A673 (cell line): Measurements from ENCODE around the gene GRWD1. TPM values are rescaled to one million over a fixed set of nuclear protein-coding genes. Genes with fewer than 3 reads are reported as not detected.

ENCODE experiments used
- BruUV-seq: library from RNA; stranded (reverse); fragments of 400-500 nt; replicated peaks from 2 replicates; lab custom pipeline; 2021; lab: Mats Ljungman, UMichigan
- CTCF ChIA-PET: fragments of 300-600 bp; sonication (Branson Sonifier 250); formaldehyde crosslinking; loops from one replicate; lab custom pipeline; 2022; ENCODE audit warnings: antibody characterized with exemption; lab: Charles Lee
- POLR2A ChIA-PET: fragments of 300-600 bp; sonication (Branson Sonifier 250); formaldehyde crosslinking; loops from one replicate; lab custom pipeline; 2022; ENCODE audit warnings: antibody characterized with exemption; ENCODE audit not compliant: low non-redundant PET; lab: Charles Lee
- DNase-seq: peaks from one replicate; pipeline ENCODE4 v3.0.0-alpha.2; 2015; ENCODE audit warnings: low spot score
- H3K27ac ChIP-seq: fragments of 200-600 bp; sonication (generic); 2 replicates; pipeline ENCODE4 v1.5.1; 2016; ENCODE audit warnings: mixed run types, low read depth, mild to moderate bottlenecking, mixed read lengths, antibody characterized with exemption, low read length; ENCODE audit not compliant: poor library complexity, severe bottlenecking
- H3K27me3 ChIP-seq: fragments of 200-600 bp; sonication (generic); replicated peaks from 2 replicates; pipeline ENCODE4 v1.6.1; 2017; ENCODE audit warnings: mixed run types, low read depth, mild to moderate bottlenecking, mixed read lengths, antibody characterized with exemption, low read length; ENCODE audit not compliant: insufficient read depth, poor library complexity
- H3K36me3 ChIP-seq: fragments of 200-600 bp; sonication (generic); 2 replicates; pipeline ENCODE4 v1.6.1; 2016; ENCODE audit warnings: mixed run types, mild to moderate bottlenecking, mixed read lengths, antibody characterized with exemption, low read length; ENCODE audit not compliant: insufficient read depth, poor library complexity, severe bottlenecking
- H3K4me1 ChIP-seq: fragments of 200-600 bp; sonication (generic); 2 replicates; pipeline ENCODE4 v1.6.1; 2017; ENCODE audit warnings: mixed run types, mild to moderate bottlenecking, mixed read lengths, antibody characterized with exemption, low read length; ENCODE audit not compliant: insufficient read depth, poor library complexity, severe bottlenecking
- H3K4me3 ChIP-seq: fragments of 200-600 bp; sonication (generic); 2 replicates; pipeline ENCODE4 v1.5.1; 2016; ENCODE audit warnings: low read depth, mixed run types, mild to moderate bottlenecking, mixed read lengths, low read length; ENCODE audit not compliant: poor library complexity, severe bottlenecking
- H3K9me3 ChIP-seq: fragments of 200-600 bp; sonication (generic); 2 replicates; pipeline ENCODE4 v1.6.1; 2016; ENCODE audit warnings: mixed run types, low read depth, mild to moderate bottlenecking, mixed read lengths, antibody characterized with exemption, low read length; ENCODE audit not compliant: poor library complexity, severe bottlenecking
- CTCF ChIP-seq: fragments of 300-800, 200-600 bp; sonication (generic); conservative IDR thresholded peaks from 2 replicates; pipeline ENCODE4 v1.5.1; 2017; ENCODE audit warnings: low read depth, mild to moderate bottlenecking, antibody characterized with exemption, low read length, moderate library complexity, mixed read lengths
- EZH2 ChIP-seq: fragments of 200-600 bp; sonication (generic); IDR thresholded peaks from 2 replicates; pipeline ENCODE4 v1.6.1; 2017; ENCODE audit warnings: borderline replicate concordance, low read depth, mild to moderate bottlenecking, mixed read lengths, antibody characterized with exemption, low read length; ENCODE audit not compliant: poor library complexity, severe bottlenecking
- intact Hi-C: fragments of 100-400 bp; cut with micrococcal nuclease; formaldehyde crosslinking; loops from one replicate; pipeline ENCODE4 v1.10.0; 2022; ENCODE audit not compliant: unreplicated experiment
- total RNA-seq: library from RNA; stranded (reverse); gene quantifications from 2 replicates; pipeline ENCODE4 v1.2.3, GENCODE V29; 2021

The GRWD1 gene
- total RNA-seq, 1 experiment from 2014 or later: 109 TPM

- peak; percentile 78 for DNase-seq
- ChIA-PET CTCF (interaction anchor here (0.9 to 1.4 kb wide), 2 partner anchors 11 to 98 kb away, joined by 3 read pairs; no protein-coding TSS in a partner anchor), POLR2A (no interaction called here)
- H3K27ac ChIP-seq: peak overlapping the region; percentile 76
- peak overlapping the region; percentile 41 for H3K4me3 ChIP-seq
- H3K4me1 ChIP-seq: peaks cover 31% of the 10 kb centered on the region
- no peak for TF ChIP-seq EZH2
- no peak for TF ChIP-seq CTCF
- no TSS peak for BruUV-seq
- H3K36me3 ChIP-seq: no peaks in the 10 kb centered on the region
- no peaks in the 10 kb centered on the region for H3K9me3 ChIP-seq
- intact Hi-C loops: loop anchor here (5.0 kb wide), 1 partner anchor 169 kb away; a partner anchor contains a TSS
- no peaks in the 10 kb centered on the region for H3K27me3 ChIP-seq
These were observed 45.4 kb downstream of the GRWD1 start for GRCh38 chr19:48490981-48491792.

- CTCF ChIA-PET: no interaction called here
- no TSS peak for BruUV-seq
- POLR2A ChIA-PET: no interaction called here
- DNase-seq: no peak
- intact Hi-C loops: loop anchor here (5.0 kb wide), 1 partner anchor 169 kb away; a partner anchor contains a TSS
- H3K4me1 ChIP-seq: peaks cover 31% of the 10 kb centered on the region
- H3K36me3 ChIP-seq: no peaks in the 10 kb centered on the region
- H3K9me3 ChIP-seq: no peaks in the 10 kb centered on the region
- no peak overlapping the region for H3K4me3 ChIP-seq
- H3K27me3 ChIP-seq: no peaks in the 10 kb centered on the region
- TF ChIP-seq CTCF (no peak), EZH2 (no peak)
- H3K27ac ChIP-seq: peak overlapping the region; percentile 77
These were observed 46.0 kb downstream of the GRWD1 start for GRCh38 chr19:48491793-48492123.

- ChIA-PET POLR2A (interaction anchor here (0.5 to 0.6 kb wide), 6 partner anchors 30 to 1267 kb away, joined by 5 to 10 read pairs (median 9); partner anchors contain the start of gene RUVBL2), CTCF (interaction anchor here (0.5 to 1.4 kb wide), 7 partner anchors 13 to 102 kb away, joined by 3 to 12 read pairs (median 7); partner anchors contain the start of genes KDELR1 and LMTK3)
- H3K36me3 ChIP-seq: no peaks in the 10 kb centered on the region
- H3K9me3 ChIP-seq: no peaks in the 10 kb centered on the region
- peaks cover 31% of the 10 kb centered on the region for H3K4me1 ChIP-seq
- BruUV-seq: no TSS peak
- peak overlapping the region; percentile 77 for H3K27ac ChIP-seq
- H3K27me3 ChIP-seq: no peaks in the 10 kb centered on the region
- intact Hi-C loops: loop anchor here (5.0 kb wide), 1 partner anchor 171 kb away; a partner anchor contains a TSS
- peak overlapping the region; percentile 61 for H3K4me3 ChIP-seq
- no peak for TF ChIP-seq EZH2
- TF ChIP-seq CTCF: no peak
- DNase-seq: peak; percentile 98
These were observed 47.3 kb downstream of the GRWD1 start for GRCh38 chr19:48492925-48493717.
